Natural killer cell (primary cell): ENCODE data around the gene RHEX. TPM values are rescaled to one million over a fixed set of nuclear protein-coding genes. Genes with fewer than 3 reads are reported as not detected.
A peak's percentile ranks its signal among the peaks of the same experiment; 100 is the strongest.

Experiments
- ATAC-seq, 3 donors: fragments of 150-1000 bp in 2 of 3; fragments of 200-7000 bp in 1 of 3; cut with Tn5 transposase; 1 replicate in 1 of 3; 2 replicates in 2 of 3; pipeline ENCODE4 v1.10.0; 2021; ENCODE audit warnings: mild to moderate bottlenecking in 2 of 3, moderate library complexity in 2 of 3
- DNase-seq, 2 donors: peaks; one replicate each; pipeline versions ENCODE4 v3.0.0 to v3.0.0-alpha.2; 2013 to 2021; ENCODE audit warnings: mixed read lengths in 1 of 2
- H3K27ac ChIP-seq: one replicate; pipeline ENCODE4 v1.5.1; 2013; ENCODE audit warnings: mild to moderate bottlenecking, low read length
- H3K27me3 ChIP-seq: one replicate; pipeline ENCODE4 v1.6.1; 2013; ENCODE audit warnings: low read length; ENCODE audit not compliant: control insufficient read depth, insufficient read depth
- H3K36me3 ChIP-seq: one replicate; pipeline ENCODE4 v1.6.1; 2013; ENCODE audit warnings: low read length; ENCODE audit not compliant: control insufficient read depth, insufficient read depth
- H3K4me1 ChIP-seq: one replicate; pipeline ENCODE4 v1.6.1; 2013; ENCODE audit warnings: low read length; ENCODE audit not compliant: control insufficient read depth, insufficient read depth
- H3K4me3 ChIP-seq: one replicate; pipeline ENCODE4 v1.5.1; 2013; ENCODE audit warnings: low read length
- H3K9me3 ChIP-seq: one replicate; pipeline ENCODE4 v1.6.1; 2013; ENCODE audit warnings: low read length; ENCODE audit not compliant: control insufficient read depth, insufficient read depth
- H3K27ac Mint-ChIP-seq, 2 donors: one replicate each; pipeline ENCODE4 v1.8.0; 2022; ENCODE audit warnings: mild to moderate bottlenecking in 2 of 2, mixed read lengths in 2 of 2, moderate library complexity in 1 of 2
- H3K27me3 Mint-ChIP-seq, 2 donors: one replicate each; pipeline ENCODE4 v1.8.0; 2022; ENCODE audit warnings: low read depth in 2 of 2, mixed read lengths in 2 of 2
- H3K36me3 Mint-ChIP-seq: one replicate; pipeline ENCODE4 v1.8.0; 2022; ENCODE audit warnings: mixed read lengths
- H3K4me1 Mint-ChIP-seq, 2 donors: one replicate each; pipeline ENCODE4 v1.8.0; 2022; ENCODE audit warnings: mixed read lengths in 2 of 2
- H3K4me3 Mint-ChIP-seq: one replicate; pipeline ENCODE4 v1.8.0; 2022; ENCODE audit warnings: mild to moderate bottlenecking, moderate library complexity, mixed read lengths
- H3K9me3 Mint-ChIP-seq, 2 donors: one replicate each; pipeline ENCODE4 v1.8.0; 2022; ENCODE audit warnings: mixed read lengths in 2 of 2
- WGBS: methylation state at CpG from one replicate; pipeline ENCODE4 v1.1.7; 2013; ENCODE audit warnings: missing lambda C conversion rate; ENCODE audit not compliant: insufficient coverage; 5-methylcytosine and 5-hydroxymethylcytosine counted together
- intact Hi-C: fragments of 100-400 bp; cut with micrococcal nuclease; formaldehyde crosslinking; loops from one replicate; pipeline ENCODE4 v1.14.2; 2022
- total RNA-seq, 4 donors: library from RNA; stranded (reverse); fragments of 120-200 nt in 1 of 4; gene quantifications; one replicate each; pipeline versions ENCODE4 v1.2.3 to v1.2.4, GENCODE V29; 2013 to 2022
- TF ChIP-seq, protein P1 (sequence below): fragments of 200-600 bp; IDR thresholded peaks from one replicate; pipeline ENCODE4 v1.8.0; 2022; ENCODE audit warnings: antibody characterized with exemption

RHEX gene
- total RNA-seq, 3 donors from 2014 or later (not counting 1 experiment from before 2014, with no cell fraction given): 0.24 to 21.3 TPM; not detected in 1

DNA sequence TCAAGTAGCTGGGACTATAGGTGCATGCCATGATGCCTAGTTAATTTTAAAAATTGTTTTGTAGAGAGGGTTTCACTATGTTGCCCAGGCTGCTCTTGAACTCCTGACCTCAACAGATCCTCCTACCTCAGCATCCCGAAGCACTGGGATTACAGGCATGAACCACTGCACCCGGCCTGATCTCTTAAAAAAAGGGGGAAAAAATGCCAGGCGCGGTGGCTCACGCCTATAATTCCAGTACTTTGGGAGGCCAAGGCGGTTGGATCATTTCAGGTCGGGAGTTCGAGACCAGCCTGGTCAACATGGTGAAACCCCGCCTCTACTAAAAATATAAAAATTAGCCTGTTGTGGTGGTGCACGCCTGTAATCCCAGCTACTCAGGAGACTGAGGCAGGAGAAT lies 51.0 kb downstream of the RHEX start:
- Mint-ChIP-seq H3K36me3 (no peaks in the 10 kb centered on the region), H3K27ac (no peak overlapping the region), H3K27me3 (peaks cover 16 to 30% of the 10 kb centered on the region in 2 donors), H3K4me3 (no peak overlapping the region), H3K9me3 (no peaks in the 10 kb centered on the region), H3K4me1 (no peaks in the 10 kb centered on the region)
- intact Hi-C loops: no loop called here
- ATAC-seq: no peak
- H3K36me3 ChIP-seq: no peaks in the 10 kb centered on the region
- no peaks in the 10 kb centered on the region for H3K4me1 ChIP-seq
- DNase-seq: no peak
- H3K4me3 ChIP-seq: no peak overlapping the region
- no peaks in the 10 kb centered on the region for H3K9me3 ChIP-seq
- H3K27me3 ChIP-seq: no peaks in the 10 kb centered on the region
- TF ChIP-seq, protein P1, sequence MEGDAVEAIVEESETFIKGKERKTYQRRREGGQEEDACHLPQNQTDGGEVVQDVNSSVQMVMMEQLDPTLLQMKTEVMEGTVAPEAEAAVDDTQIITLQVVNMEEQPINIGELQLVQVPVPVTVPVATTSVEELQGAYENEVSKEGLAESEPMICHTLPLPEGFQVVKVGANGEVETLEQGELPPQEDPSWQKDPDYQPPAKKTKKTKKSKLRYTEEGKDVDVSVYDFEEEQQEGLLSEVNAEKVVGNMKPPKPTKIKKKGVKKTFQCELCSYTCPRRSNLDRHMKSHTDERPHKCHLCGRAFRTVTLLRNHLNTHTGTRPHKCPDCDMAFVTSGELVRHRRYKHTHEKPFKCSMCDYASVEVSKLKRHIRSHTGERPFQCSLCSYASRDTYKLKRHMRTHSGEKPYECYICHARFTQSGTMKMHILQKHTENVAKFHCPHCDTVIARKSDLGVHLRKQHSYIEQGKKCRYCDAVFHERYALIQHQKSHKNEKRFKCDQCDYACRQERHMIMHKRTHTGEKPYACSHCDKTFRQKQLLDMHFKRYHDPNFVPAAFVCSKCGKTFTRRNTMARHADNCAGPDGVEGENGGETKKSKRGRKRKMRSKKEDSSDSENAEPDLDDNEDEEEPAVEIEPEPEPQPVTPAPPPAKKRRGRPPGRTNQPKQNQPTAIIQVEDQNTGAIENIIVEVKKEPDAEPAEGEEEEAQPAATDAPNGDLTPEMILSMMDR: no peak
- no peak overlapping the region for H3K27ac ChIP-seq
- 91% methylated on average over 10 of the region's 10 CpGs for WGBS

DNA sequence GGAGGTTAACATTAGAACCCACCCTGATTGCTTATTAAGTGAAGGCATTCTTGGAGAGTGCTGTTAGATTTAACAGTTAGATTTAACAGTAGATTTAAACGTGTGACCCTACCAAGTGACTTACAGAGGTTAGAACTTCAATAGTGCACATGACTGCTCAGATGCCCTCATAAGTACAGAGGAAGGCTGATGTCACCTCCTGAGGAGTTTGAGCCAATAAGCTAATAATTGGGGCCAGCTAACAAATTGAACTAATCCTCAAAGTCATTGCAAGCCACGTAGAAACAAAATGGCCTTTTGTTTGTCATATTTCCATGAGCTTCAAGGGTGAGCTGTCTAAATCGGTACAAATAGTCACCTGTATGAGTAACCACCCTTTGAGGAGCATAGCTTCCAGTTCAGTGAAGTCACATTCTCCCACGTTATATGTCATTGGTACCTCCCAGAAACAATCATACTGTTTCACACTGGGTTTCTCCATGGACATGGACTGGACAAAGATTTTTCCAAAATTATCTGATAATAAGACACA lies 52.6 kb downstream of the RHEX start:
- Histone ChIP-seq H3K4me3 (no peak overlapping the region), H3K4me1 (no peaks in the 10 kb centered on the region), H3K36me3 (no peaks in the 10 kb centered on the region), H3K27me3 (no peaks in the 10 kb centered on the region), H3K9me3 (no peaks in the 10 kb centered on the region), H3K27ac (no peak overlapping the region)
- no peaks in the 10 kb centered on the region for H3K36me3 Mint-ChIP-seq
- DNase-seq (no peak), ATAC-seq (no peak)
- 71% methylated on average over 4 of the region's 4 CpGs for WGBS
- H3K27me3 Mint-ChIP-seq: peaks cover 13 to 18% of the 10 kb centered on the region in 2 donors
- TF ChIP-seq, protein P1: no peak
- intact Hi-C loops: no loop called here
- no peaks in the 10 kb centered on the region for H3K4me1 Mint-ChIP-seq
- no peak overlapping the region for H3K27ac Mint-ChIP-seq
- H3K9me3 Mint-ChIP-seq: no peaks in the 10 kb centered on the region
- no peak overlapping the region for H3K4me3 Mint-ChIP-seq

DNA sequence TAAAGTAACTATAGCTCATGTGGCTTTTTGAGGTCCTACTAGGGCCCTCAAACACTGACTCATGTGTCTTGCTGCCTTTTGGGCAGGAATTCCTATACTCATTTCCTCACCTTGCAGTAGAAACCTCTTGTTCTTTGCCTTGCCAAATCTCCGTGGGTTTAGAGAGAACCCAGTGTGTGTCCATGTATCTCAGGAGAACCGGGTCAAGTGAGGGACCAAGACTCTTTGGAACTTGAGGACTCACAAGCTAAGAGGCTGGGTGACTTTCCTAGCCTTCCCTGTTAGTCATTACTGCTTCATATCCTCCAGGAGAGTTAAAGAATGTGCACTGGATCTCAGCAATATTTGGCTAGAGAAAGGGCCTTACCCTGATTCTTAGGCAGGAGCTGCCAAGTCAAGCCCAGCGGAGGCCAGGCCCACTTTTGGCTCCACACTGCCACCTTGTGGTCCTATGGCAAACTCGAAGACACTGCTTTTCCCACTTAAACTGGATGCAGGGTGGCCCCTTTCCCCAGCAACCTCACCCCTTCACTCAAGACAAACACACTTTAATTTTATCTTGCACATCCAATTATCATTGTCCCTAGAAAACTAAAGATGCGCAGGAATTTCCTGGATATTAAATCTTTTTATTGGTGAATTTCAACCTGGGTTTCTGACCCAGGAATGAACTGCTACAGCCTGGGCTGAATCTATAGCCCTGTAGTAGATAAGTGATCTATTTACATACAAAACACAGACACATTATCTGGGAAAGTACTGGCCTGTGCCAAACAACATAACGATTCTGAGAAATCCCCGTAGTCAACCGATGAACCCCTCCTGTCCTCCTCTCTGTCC lies 53.6 kb downstream of the RHEX start:
- peaks cover 8 to 12% of the 10 kb centered on the region in 2 donors for H3K27me3 Mint-ChIP-seq
- DNase-seq: peak; percentile 62 to 87
- H3K9me3 Mint-ChIP-seq: no peaks in the 10 kb centered on the region
- H3K4me1 Mint-ChIP-seq: no peaks in the 10 kb centered on the region
- no peak overlapping the region for H3K27ac ChIP-seq
- ATAC-seq: peak; percentile 72 to 91 (median 83)
- H3K36me3 Mint-ChIP-seq: no peaks in the 10 kb centered on the region
- no peak overlapping the region for H3K4me3 ChIP-seq
- WGBS: 66% methylated on average over 7 of the region's 8 CpGs
- intact Hi-C loops: loop anchor here (1.0 kb wide), 2 partner anchors 187 to 315 kb away; no protein-coding TSS in a partner anchor
- no peaks in the 10 kb centered on the region for H3K4me1 ChIP-seq
- no peak overlapping the region for H3K27ac Mint-ChIP-seq
- H3K9me3 ChIP-seq: no peaks in the 10 kb centered on the region
- no peak overlapping the region for H3K4me3 Mint-ChIP-seq
- no peaks in the 10 kb centered on the region for H3K27me3 ChIP-seq
- H3K36me3 ChIP-seq: no peaks in the 10 kb centered on the region
- TF ChIP-seq, protein P1: peak; percentile 86
